Panc1 (cell line): ENCODE measurements around the gene USP49. TPM values are rescaled to one million over a fixed set of nuclear protein-coding genes. Genes with fewer than 3 reads are reported as not detected.

Experiments
- ATAC-seq: fragments of 200-7000 bp; cut with Tn5 transposase; 2 replicates; pipeline ENCODE4 v1.9.1; 2020; ENCODE audit warnings: mild to moderate bottlenecking, moderate library complexity
- BruUV-seq: library from RNA; stranded (reverse); fragments of 400-500 nt; replicated peaks from 2 replicates; lab custom pipeline; 2021; lab: Mats Ljungman, UMichigan
- CTCF ChIA-PET: fragments of 300-600 bp; sonication (Branson Sonifier 250); formaldehyde crosslinking; loops from one replicate; lab custom pipeline; 2022; ENCODE audit warnings: antibody characterized with exemption; lab: Charles Lee
- POLR2A ChIA-PET: fragments of 300-600 bp; sonication (Branson Sonifier 250); formaldehyde crosslinking; loops from one replicate; lab custom pipeline; 2022; ENCODE audit warnings: antibody characterized with exemption; lab: Charles Lee
- DNase-seq: peaks from one replicate; pipeline ENCODE4 v3.0.0-alpha.2; 2010; ENCODE audit warnings: low read depth, low spot score
- H3K27ac ChIP-seq: 2 replicates; pipeline ENCODE4 v1.5.1; 2011; ENCODE audit warnings: mild to moderate bottlenecking, low read length, inconsistent platforms
- H3K27me3 ChIP-seq: fragments of 200-500 bp; sonication (Bioruptor generic); 2 replicates; pipeline ENCODE4 v1.6.0; 2014; ENCODE audit warnings: low read length, inconsistent platforms; ENCODE audit not compliant: control insufficient read depth, insufficient read depth
- H3K36me3 ChIP-seq: fragments of 200-500 bp; sonication (Bioruptor generic); 2 replicates; pipeline ENCODE4 v1.5.1; 2014; ENCODE audit warnings: inconsistent platforms, mild to moderate bottlenecking, low read length, moderate library complexity; ENCODE audit not compliant: control insufficient read depth, insufficient read depth
- H3K4me1 ChIP-seq: 2 replicates; pipeline ENCODE4 v1.5.1; 2011; ENCODE audit warnings: inconsistent platforms, mild to moderate bottlenecking, low read length, moderate library complexity; ENCODE audit not compliant: control insufficient read depth, insufficient read depth
- H3K4me3 ChIP-seq, 2 experiments: 2 replicates each; pipeline ENCODE4 v1.5.1; 2011 to 2012; ENCODE audit warnings: low read depth in 2 of 2, low read length in 2 of 2, mild to moderate bottlenecking in 2 of 2, inconsistent platforms in 1 of 2, moderate library complexity in 1 of 2
- H3K9me3 ChIP-seq: fragments of 200-500 bp; sonication (Bioruptor generic); 2 replicates; pipeline ENCODE4 v1.5.1; 2014; ENCODE audit warnings: low read depth, mild to moderate bottlenecking, inconsistent platforms, low read length, moderate library complexity; ENCODE audit not compliant: control insufficient read depth, insufficient read depth
- CTCF ChIP-seq: fragments of 450-650 bp; IDR thresholded peaks from 2 replicates; pipeline ENCODE4 v1.5.1; 2017; ENCODE audit warnings: mild to moderate bottlenecking
- POLR2AphosphoS5 ChIP-seq: IDR thresholded peaks from 2 replicates; pipeline ENCODE4 v1.6.1; 2012; ENCODE audit warnings: mild to moderate bottlenecking, low read depth, low read length, moderate library complexity
- REST ChIP-seq, 2 experiments: IDR thresholded peaks; 2 replicates each; pipeline ENCODE4 v1.6.1; 2011 to 2012; ENCODE audit warnings: low read depth in 2 of 2, control low read depth in 1 of 2, low read length in 1 of 2, mild to moderate bottlenecking in 1 of 2, moderate library complexity in 1 of 2; ENCODE audit not compliant: insufficient read depth in 1 of 2
- SIN3A ChIP-seq: IDR thresholded peaks from 2 replicates; pipeline ENCODE4 v1.6.1; 2012; ENCODE audit warnings: low read depth, mild to moderate bottlenecking, low read length, moderate library complexity, borderline replicate concordance; ENCODE audit not compliant: insufficient read depth
- TCF7L2 ChIP-seq: IDR thresholded peaks from 2 replicates; pipeline ENCODE4 v1.6.1; 2011; ENCODE audit warnings: mild to moderate bottlenecking, low read depth, low read length, inconsistent platforms
- in situ Hi-C: cut with HindIII; loops from 2 replicates; pipeline ENCODE4 v1.10.0; 2016; ENCODE audit warnings: low sequenced_read_pairs, low pct_unique_long_range_greater_than_20kb
- intact Hi-C: fragments of 100-400 bp; cut with micrococcal nuclease; formaldehyde crosslinking; loops from one replicate; pipeline ENCODE4 v1.10.0; 2022; ENCODE audit not compliant: unreplicated experiment
- total RNA-seq: library from RNA; stranded (reverse); gene quantifications from one replicate; pipeline ENCODE4 v1.2.1, GENCODE V29; 2021; ENCODE audit not compliant: unreplicated experiment

USP49 gene
- total RNA-seq, 1 experiment from 2014 or later: 5.4 TPM

- Histone ChIP-seq H3K36me3 (no peaks in the 10 kb centered on the region), H3K27me3 (no peaks in the 10 kb centered on the region), H3K4me1 (no peaks in the 10 kb centered on the region), H3K9me3 (no peaks in the 10 kb centered on the region), H3K27ac (no peak overlapping the region), H3K4me3 (no peak overlapping the region)
- POLR2A ChIA-PET: interaction anchor here (0.7 kb wide), 1 partner anchor 1029 kb away, joined by 7 read pairs; no protein-coding TSS in a partner anchor
- DNase-seq (no peak), ATAC-seq (no peak)
- in situ Hi-C loops: no loop called here
- intact Hi-C loops: no loop called here
- TF ChIP-seq CTCF (no peak), POLR2AphosphoS5 (no peak), TCF7L2 (no peak), REST (IDR thresholded peaks at IDR 0.05; ENCODE audit: insufficient read depth in 1 of 2, low read depth in 2 of 2, low read length in 1 of 2) (no peak), SIN3A (no peak)
- CTCF ChIA-PET: no interaction called here
- no TSS peak for BruUV-seq
Measured at GRCh38 chr6:41824571-41825569, 70.3 kb downstream of the USP49 start.

- no peak overlapping the region for H3K4me3 ChIP-seq
- POLR2A ChIA-PET: no interaction called here
- TF ChIP-seq SIN3A (no peak), CTCF (no peak), TCF7L2 (no peak), POLR2AphosphoS5 (no peak), REST (IDR thresholded peaks at IDR 0.05; ENCODE audit: insufficient read depth in 1 of 2, low read depth in 2 of 2, low read length in 1 of 2) (no peak)
- no peaks in the 10 kb centered on the region for H3K27me3 ChIP-seq
- BruUV-seq: no TSS peak
- DNase-seq (no peak), ATAC-seq (no peak)
- H3K36me3 ChIP-seq: no peaks in the 10 kb centered on the region
- intact Hi-C loops (no loop called here), in situ Hi-C loops (no loop called here)
- H3K27ac ChIP-seq: no peak overlapping the region
- CTCF ChIA-PET: no interaction called here
- no peaks in the 10 kb centered on the region for H3K9me3 ChIP-seq
- H3K4me1 ChIP-seq: no peaks in the 10 kb centered on the region
Measured at GRCh38 chr6:41823178-41823577, 72.0 kb downstream of the USP49 start.
